ENCODE measurements around the gene TSPAN9.

DNA sequence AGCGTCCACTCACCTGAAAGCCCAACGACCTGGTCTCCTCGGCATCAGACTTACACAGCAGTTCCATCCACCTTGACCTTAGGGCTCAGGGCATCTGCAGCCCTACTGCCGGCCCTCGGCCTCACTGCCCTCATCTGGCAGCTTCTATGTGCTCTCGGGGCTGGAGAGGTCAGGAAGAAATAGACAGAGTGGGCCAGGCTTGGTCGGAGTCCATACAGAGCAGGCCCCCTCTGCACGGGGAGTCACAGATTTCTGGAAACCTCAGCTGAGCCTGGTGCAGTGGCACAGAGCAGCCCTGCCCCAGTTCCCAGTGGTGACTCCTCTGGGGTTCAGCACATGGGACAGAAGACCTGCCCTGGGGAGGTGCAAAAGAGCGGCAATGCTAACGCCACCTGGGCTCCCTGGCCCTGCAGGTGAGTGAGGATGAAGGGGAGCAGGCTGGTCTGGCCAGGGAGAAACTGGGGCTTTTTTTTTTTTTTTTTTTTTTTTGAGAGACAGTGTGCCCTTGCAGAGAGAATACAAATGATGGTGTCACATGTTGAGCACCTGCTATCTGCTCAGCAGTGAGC, 223.7 kb downstream of the TSPAN9 start:
- TF ChIP-seq CTCF (IDR thresholded peaks at IDR 0.05): no peak
- no peak for TF ChIP-seq POLR2A (IDR thresholded peaks at IDR 0.05)

All from body of pancreas (tissue), 4 donors.